HG02798 (cell line): ENCODE measurements around the gene TMEM169.
A peak's percentile ranks its signal among the peaks of the same experiment; 100 is the strongest.

Experiments used
- ATAC-seq: cut with Tn5 transposase; IDR thresholded peaks from one replicate; pipeline ENCODE4 v1.9.1; 2021; ENCODE audit warnings: mild to moderate bottlenecking; ENCODE audit not compliant: unreplicated experiment, poor library complexity

The TMEM169 gene

GRCh38 chr2:216098421-216099334 lies 17.0 kb downstream of the TMEM169 start:
- ATAC-seq: no peak

GRCh38 chr2:216101109-216101508 lies 19.4 kb downstream of the TMEM169 start:
- ATAC-seq: no peak

- no peak for ATAC-seq
Observed at GRCh38 chr2:216103213-216103612, 21.5 kb downstream of the TMEM169 start.

GRCh38 chr2:216104691-216105090 lies 23.0 kb downstream of the TMEM169 start:
- no peak for ATAC-seq

- ATAC-seq: no peak
Observed at GRCh38 chr2:216107320-216107719, 25.6 kb downstream of the TMEM169 start.

GRCh38 chr2:216107760-216108159 lies 26.0 kb downstream of the TMEM169 start:
- ATAC-seq: no peak

DNA sequence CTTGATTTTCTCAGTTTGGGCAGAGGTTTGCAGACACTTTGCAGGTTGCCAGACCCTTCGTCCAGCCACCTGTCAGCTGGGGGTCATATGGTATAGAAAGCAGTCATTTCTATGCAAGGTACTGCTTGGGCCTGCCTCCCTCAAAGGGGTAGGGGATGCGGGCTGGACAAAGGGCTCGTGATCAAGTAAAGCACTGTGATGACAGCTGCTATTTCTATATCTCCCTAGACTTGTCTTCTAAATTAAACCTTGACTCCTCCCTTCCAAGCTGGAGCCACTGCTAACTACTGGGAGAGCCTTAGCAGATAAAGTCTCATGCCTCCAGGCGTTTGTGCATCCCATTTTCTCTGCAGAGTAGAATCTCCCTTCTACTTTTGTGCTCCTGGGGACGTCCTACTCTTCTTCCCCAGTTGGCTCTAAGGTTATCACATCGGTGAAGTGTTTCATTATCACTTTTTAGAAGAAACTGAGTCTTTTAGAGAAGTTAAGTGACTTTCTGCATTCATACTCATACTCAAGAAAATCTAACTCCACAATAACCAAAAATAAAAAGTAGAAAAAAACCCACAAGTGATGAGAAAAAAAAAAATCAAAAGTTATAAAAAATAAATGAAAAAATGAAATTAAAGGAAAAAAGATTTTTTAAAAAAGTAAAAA lies 26.7 kb downstream of the TMEM169 start:
- no peak for ATAC-seq

DNA sequence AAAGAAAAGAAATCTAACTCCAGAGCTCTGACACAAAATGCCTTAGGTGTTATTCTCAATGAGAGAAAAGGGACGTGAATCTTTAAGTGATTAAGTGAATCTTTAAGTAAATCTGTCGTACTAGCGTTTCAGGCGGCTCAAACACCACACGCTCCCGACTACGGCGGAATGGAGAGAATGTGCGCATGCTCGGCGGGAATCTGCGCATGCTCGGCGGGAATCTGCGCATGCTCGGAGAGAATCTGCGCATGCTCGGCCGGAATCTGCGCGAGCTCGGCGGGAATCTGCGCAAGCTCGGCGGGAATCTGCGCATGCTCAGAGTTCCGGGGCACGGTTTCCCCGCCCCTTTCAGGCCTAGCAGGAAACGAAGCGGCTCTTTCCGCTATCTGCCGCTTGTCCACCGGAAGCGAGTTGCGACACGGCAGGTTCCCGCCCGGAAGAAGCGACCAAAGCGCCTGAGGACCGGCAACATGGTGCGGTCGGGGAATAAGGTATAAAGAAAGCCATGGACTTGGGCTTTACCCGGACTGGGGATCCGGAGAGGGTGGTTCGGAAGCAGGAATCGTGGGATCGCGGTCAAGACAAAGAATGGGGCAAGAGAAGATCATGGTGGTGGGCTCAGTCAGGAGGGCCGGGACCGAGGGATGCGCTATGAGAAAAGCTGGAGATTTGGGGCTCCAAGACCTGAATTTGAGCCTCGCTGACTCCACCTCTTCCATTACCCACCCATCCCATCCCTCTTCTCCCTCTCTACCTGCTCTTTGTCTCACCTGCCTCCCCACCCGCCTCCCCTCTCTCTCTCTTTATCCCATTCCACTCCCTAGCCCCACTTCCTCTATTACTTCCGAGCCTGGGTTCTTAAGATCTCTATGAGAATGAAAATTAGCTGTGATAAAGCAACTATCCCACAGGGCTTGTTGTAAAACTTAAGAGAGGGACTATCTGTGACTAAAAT lies 27.5 kb downstream of the TMEM169 start, which contains the start of gene XRCC5:
TSS of gene XRCC5 (plus strand) at position 382 of the 955 bp plus-strand sequence. CDS start at position 471, 89 bp downstream.
- ATAC-seq: peak; percentile 69

- ATAC-seq: no peak
Observed at GRCh38 chr2:216109962-216110614, 28.4 kb downstream of the TMEM169 start.

GRCh38 chr2:216110620-216111019 lies 28.9 kb downstream of the TMEM169 start:
- ATAC-seq: no peak

GRCh38 chr2:216111122-216111521 lies 29.4 kb downstream of the TMEM169 start:
- no peak for ATAC-seq

- ATAC-seq: no peak
Observed at GRCh38 chr2:216112926-216113325, 31.2 kb downstream of the TMEM169 start.

DNA sequence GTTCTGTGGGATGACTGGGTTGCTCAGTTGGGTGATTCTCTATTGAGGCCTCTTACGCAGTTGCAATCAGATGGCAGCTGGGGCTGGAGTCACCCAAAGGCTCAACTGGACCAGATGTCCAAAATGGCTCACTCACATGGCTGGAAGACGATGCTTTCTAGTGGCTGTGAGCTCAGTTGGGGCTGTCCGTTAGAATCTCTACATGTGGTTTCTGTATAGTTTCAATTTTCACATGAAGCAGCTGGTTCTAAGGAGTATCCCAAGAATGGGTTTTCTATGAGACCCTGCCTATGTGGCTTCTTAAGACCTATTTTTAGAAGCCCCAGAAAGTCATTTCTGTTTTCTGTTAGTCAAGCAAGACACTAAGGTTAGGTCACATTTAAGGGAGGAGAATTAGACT lies 31.9 kb downstream of the TMEM169 start:
- peak; percentile 70 for ATAC-seq

- ATAC-seq: no peak
Observed at GRCh38 chr2:216114382-216114713, 32.6 kb downstream of the TMEM169 start.

GRCh38 chr2:216114714-216115531 lies 33.2 kb downstream of the TMEM169 start:
- peak; percentile 64 for ATAC-seq

DNA sequence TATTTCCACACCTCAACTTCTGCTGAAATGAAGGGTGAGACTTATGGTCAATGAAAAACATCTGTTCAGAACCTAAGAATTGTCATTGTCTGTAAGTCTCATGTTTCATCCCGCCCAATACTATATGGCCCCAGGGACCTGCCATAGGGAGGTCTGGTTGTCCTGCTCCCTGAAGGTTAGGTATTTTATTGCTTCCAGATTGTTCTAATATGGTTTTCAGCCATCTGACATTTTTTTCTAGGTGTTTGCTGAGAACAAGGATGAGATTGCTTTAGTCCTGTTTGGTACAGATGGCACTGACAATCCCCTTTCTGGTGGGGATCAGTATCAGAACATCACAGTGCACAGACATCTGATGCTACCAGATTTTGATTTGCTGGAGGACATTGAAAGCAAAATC lies 34.7 kb downstream of the TMEM169 start:
- no peak for ATAC-seq

DNA sequence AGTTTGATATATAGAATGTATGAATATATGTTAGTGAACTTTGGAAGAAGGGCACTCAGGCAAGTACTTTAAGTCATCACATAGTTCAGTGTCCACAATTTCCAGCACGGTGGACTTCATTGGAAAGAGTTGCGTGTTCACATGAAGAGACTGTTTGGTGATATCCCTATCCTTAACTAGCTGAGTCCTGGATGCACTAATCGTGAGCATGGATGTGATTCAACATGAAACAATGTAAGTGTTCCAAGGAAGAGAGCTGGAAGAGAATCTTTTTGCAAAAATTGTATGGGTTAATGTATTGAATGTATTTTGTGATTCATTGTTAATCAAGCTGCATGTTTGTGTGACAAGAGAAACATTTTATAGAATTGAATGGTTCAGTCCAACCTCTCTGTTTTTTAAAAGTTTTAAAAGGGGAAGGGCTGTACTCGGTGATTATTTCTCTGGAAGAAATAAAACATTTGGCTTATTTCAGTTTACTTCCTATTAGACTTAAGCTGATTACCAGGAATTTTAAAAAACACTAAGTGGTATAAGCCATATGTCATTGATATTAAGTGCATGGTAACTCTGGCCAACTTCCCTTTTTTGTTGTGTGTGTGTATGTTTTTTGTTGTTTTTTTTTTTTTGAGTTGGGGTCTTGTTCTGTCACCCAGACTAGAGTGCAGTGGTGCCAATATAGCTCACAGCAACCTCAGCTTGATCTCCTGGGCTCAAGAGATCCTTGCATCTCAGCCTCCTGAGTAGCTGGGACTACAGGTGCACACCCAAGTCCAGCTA lies 36.0 kb downstream of the TMEM169 start:
- ATAC-seq: no peak

GRCh38 chr2:216118474-216118873 lies 36.8 kb downstream of the TMEM169 start:
- ATAC-seq: no peak
